ENCODE data around the gene COL23A1. TPM values are rescaled to one million over a fixed set of nuclear protein-coding genes. Genes with fewer than 3 reads are reported as not detected.
A peak's percentile ranks its signal among the peaks of the same experiment; 100 is the strongest.
"Not testable (repeated sequence)": the region's sequence is repeated elsewhere in the genome, so short reads cannot be mapped to it uniquely, and the experiment has no call there.

COL23A1 gene
- total RNA-seq, 1 experiment from 2014 or later: 15.0 TPM

GRCh38 chr5:178240766-178241165 is 349.4 kb downstream of the COL23A1 start:
- ATAC-seq (no peak), DNase-seq (ENCODE audit: low spot score) (no peak)
- peaks cover 7% of the 10 kb centered on the region for H3K4me1 Mint-ChIP-seq
- no peaks in the 10 kb centered on the region for H3K36me3 Mint-ChIP-seq
- no peak overlapping the region for H3K4me3 Mint-ChIP-seq
- ChIA-PET CTCF (no interaction called here), POLR2A (interaction anchor here (0.6 kb wide), 1 partner anchor 560 kb away, joined by 6 read pairs; no protein-coding TSS in a partner anchor)
- H3K27me3 Mint-ChIP-seq (ENCODE audit: low read depth): no peaks in the 10 kb centered on the region
- TF ChIP-seq NR1H2 (CRISPR knock-in tag; IDR thresholded peaks at IDR 0.05): no peak
- TF ChIP-seq PRDM15 (CRISPR knock-in tag; IDR thresholded peaks at IDR 0.05): no peak
- TF ChIP-seq ZNF121 (CRISPR knock-in tag; IDR thresholded peaks at IDR 0.05): peak; percentile 46; the same call in 1 of the 2 replicates
- TF ChIP-seq ZNF425 (CRISPR knock-in tag; conservative IDR thresholded peaks at IDR 0.05): no peak
- no peak for TF ChIP-seq SOX15 (CRISPR knock-in tag; IDR thresholded peaks at IDR 0.05)
- no peak for TF ChIP-seq FOXJ3 (CRISPR knock-in tag; IDR thresholded peaks at IDR 0.05; ENCODE audit: borderline replicate concordance)
- no peak overlapping the region for H3K27ac Mint-ChIP-seq
- H3K9me3 Mint-ChIP-seq: no peaks in the 10 kb centered on the region

GRCh38 chr5:178240341-178240741 is 349.9 kb downstream of the COL23A1 start:
- POLR2A ChIA-PET: interaction anchor here (0.6 kb wide), 1 partner anchor 561 kb away, joined by 6 read pairs; no protein-coding TSS in a partner anchor
- TF ChIP-seq, protein P1, sequence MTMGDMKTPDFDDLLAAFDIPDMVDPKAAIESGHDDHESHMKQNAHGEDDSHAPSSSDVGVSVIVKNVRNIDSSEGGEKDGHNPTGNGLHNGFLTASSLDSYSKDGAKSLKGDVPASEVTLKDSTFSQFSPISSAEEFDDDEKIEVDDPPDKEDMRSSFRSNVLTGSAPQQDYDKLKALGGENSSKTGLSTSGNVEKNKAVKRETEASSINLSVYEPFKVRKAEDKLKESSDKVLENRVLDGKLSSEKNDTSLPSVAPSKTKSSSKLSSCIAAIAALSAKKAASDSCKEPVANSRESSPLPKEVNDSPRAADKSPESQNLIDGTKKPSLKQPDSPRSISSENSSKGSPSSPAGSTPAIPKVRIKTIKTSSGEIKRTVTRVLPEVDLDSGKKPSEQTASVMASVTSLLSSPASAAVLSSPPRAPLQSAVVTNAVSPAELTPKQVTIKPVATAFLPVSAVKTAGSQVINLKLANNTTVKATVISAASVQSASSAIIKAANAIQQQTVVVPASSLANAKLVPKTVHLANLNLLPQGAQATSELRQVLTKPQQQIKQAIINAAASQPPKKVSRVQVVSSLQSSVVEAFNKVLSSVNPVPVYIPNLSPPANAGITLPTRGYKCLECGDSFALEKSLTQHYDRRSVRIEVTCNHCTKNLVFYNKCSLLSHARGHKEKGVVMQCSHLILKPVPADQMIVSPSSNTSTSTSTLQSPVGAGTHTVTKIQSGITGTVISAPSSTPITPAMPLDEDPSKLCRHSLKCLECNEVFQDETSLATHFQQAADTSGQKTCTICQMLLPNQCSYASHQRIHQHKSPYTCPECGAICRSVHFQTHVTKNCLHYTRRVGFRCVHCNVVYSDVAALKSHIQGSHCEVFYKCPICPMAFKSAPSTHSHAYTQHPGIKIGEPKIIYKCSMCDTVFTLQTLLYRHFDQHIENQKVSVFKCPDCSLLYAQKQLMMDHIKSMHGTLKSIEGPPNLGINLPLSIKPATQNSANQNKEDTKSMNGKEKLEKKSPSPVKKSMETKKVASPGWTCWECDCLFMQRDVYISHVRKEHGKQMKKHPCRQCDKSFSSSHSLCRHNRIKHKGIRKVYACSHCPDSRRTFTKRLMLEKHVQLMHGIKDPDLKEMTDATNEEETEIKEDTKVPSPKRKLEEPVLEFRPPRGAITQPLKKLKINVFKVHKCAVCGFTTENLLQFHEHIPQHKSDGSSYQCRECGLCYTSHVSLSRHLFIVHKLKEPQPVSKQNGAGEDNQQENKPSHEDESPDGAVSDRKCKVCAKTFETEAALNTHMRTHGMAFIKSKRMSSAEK (CRISPR knock-in tag; IDR thresholded peaks at IDR 0.05; ENCODE audit: borderline replicate concordance): no peak
- TF ChIP-seq ZNF317 (CRISPR knock-in tag; IDR thresholded peaks at IDR 0.05; ENCODE audit: borderline replicate concordance, low read depth) (no peak), ZNF425 (CRISPR knock-in tag; conservative IDR thresholded peaks at IDR 0.05) (no peak)
- H3K36me3 Mint-ChIP-seq: no peaks in the 10 kb centered on the region
- H3K27me3 Mint-ChIP-seq (ENCODE audit: low read depth): no peaks in the 10 kb centered on the region
- DNase-seq (ENCODE audit: low spot score): no peak
- peaks cover 7% of the 10 kb centered on the region for H3K4me1 Mint-ChIP-seq
- no peak overlapping the region for H3K27ac Mint-ChIP-seq
- ATAC-seq: no peak
- H3K9me3 Mint-ChIP-seq: no peaks in the 10 kb centered on the region
- H3K4me3 Mint-ChIP-seq: no peak overlapping the region
- CTCF ChIA-PET: no interaction called here

DNA sequence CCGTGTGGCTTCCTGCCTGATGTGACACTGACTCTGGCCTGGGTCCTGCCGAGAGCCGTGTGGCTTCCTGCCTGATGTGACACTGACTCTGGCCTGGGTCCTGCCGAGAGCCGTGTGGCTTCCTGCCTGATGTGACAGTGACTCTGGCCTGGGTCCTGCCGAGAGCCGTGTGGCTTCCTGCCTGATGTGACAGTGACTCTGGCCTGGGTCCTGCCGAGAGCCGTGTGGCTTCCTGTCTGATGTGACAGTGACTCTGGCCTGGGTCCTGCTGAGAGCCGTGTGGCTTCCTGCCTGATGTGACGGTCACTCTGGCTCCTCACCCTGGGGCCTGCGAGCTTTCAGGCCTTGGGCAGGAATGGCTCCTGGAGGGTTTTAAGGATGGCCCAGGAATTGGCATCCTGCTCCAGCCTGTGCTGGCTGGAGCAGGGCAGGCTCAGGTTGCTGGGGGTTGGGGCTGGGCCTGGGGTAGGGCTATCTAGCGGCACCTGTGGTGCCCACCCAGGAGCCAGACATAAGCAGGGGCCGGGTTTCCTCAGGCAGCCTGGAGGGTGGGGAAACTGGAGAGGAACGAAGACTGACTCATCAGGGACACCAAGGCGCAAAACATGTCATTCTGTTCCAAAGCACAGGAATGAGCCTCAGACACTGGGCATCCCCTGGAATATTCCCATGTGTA is 350.4 kb downstream of the COL23A1 start:
- POLR2A ChIA-PET; H3K9me3 Mint-ChIP-seq; DNase-seq (ENCODE audit: low spot score); H3K27me3 Mint-ChIP-seq (ENCODE audit: low read depth); H3K4me1 Mint-ChIP-seq; H3K36me3 Mint-ChIP-seq; H3K4me3 Mint-ChIP-seq; H3K27ac Mint-ChIP-seq; CTCF ChIA-PET; ATAC-seq: not testable (repeated sequence)
